Neutrophil (primary cell): ENCODE results near the gene AMOTL1.

ENCODE experiments used
- H3K27ac ChIP-seq: fragments of 200-600 bp; sonication (generic); 2 replicates; pipeline ENCODE4 v1.5.1; 2016; ENCODE audit warnings: mild to moderate bottlenecking, moderate library complexity
- H3K27me3 ChIP-seq: fragments of 200-600 bp; sonication (generic); 2 replicates; pipeline ENCODE4 v1.6.0; 2016; ENCODE audit warnings: mild to moderate bottlenecking
- H3K36me3 ChIP-seq: fragments of 200-600 bp; sonication (generic); 2 replicates; pipeline ENCODE4 v1.5.1; 2017
- H3K4me1 ChIP-seq, 2 experiments: fragments of 200-600 bp in 1 of 2; sonication (generic) in 1 of 2; 1 replicate in 1 of 2; 2 replicates in 1 of 2; pipeline versions ENCODE4 v1.5.1 to v1.6.1; 2013 to 2016; ENCODE audit warnings: low read depth in 1 of 2, low read length in 1 of 2, mild to moderate bottlenecking in 1 of 2, moderate library complexity in 1 of 2; ENCODE audit not compliant: control insufficient read depth in 1 of 2, insufficient read depth in 1 of 2
- H3K4me3 ChIP-seq, 2 experiments: fragments of 200-600 bp in 1 of 2; sonication (generic) in 1 of 2; 1 replicate in 1 of 2; 2 replicates in 1 of 2; pipeline ENCODE4 v1.5.1; 2013 to 2016; ENCODE audit warnings: low read depth in 1 of 2, low read length in 1 of 2, mild to moderate bottlenecking in 1 of 2, moderate library complexity in 1 of 2
- H3K9me3 ChIP-seq: fragments of 200-600 bp; sonication (generic); 2 replicates; pipeline ENCODE4 v1.5.1; 2016
- CTCF ChIP-seq: fragments of 200-600 bp; sonication (generic); IDR thresholded peaks from 2 replicates; pipeline ENCODE4 v1.5.1; 2016; ENCODE audit warnings: antibody characterized with exemption

AMOTL1 gene

GRCh38 chr11:94870422-94870821, 102.3 kb downstream of the AMOTL1 start:
- no peak overlapping the region for H3K4me3 ChIP-seq
- H3K27me3 ChIP-seq = no peaks in the 10 kb centered on the region

GRCh38 chr11:94871491-94872185, 103.5 kb downstream of the AMOTL1 start:
- Histone ChIP-seq H3K36me3 (no peaks in the 10 kb centered on the region), H3K9me3 (no peaks in the 10 kb centered on the region), H3K27ac (no peak overlapping the region), H3K27me3 (no peaks in the 10 kb centered on the region), H3K4me3 (no peak overlapping the region), H3K4me1 (no peaks in the 10 kb centered on the region)
- no peak for TF ChIP-seq CTCF

More at GRCh38 chr11:94870422-94870821, 102.3 kb downstream of the AMOTL1 start:
- Histone ChIP-seq H3K9me3 (no peaks in the 10 kb centered on the region), H3K27ac (no peak overlapping the region), H3K36me3 (no peaks in the 10 kb centered on the region), H3K4me1 (no peaks in the 10 kb centered on the region)
- TF ChIP-seq CTCF = no peak

- H3K27me3 ChIP-seq = no peaks in the 10 kb centered on the region
- H3K27ac ChIP-seq = no peak overlapping the region
- no peak overlapping the region for H3K4me3 ChIP-seq
- H3K36me3 ChIP-seq = no peaks in the 10 kb centered on the region
- H3K9me3 ChIP-seq = no peaks in the 10 kb centered on the region
- H3K4me1 ChIP-seq = no peaks in the 10 kb centered on the region
- TF ChIP-seq CTCF = no peak
Observed at GRCh38 chr11:94873916-94874540, 105.9 kb downstream of the AMOTL1 start.

GRCh38 chr11:94876222-94876621, 108.1 kb downstream of the AMOTL1 start:
- Histone ChIP-seq H3K4me1 (no peaks in the 10 kb centered on the region), H3K27me3 (no peaks in the 10 kb centered on the region), H3K36me3 (no peaks in the 10 kb centered on the region), H3K4me3 (no peak overlapping the region), H3K27ac (no peak overlapping the region), H3K9me3 (no peaks in the 10 kb centered on the region)
- TF ChIP-seq CTCF = no peak

- no peak for TF ChIP-seq CTCF
- H3K27ac ChIP-seq = no peak overlapping the region
- no peaks in the 10 kb centered on the region for H3K9me3 ChIP-seq
- no peaks in the 10 kb centered on the region for H3K27me3 ChIP-seq
- H3K4me3 ChIP-seq = no peak overlapping the region
- no peaks in the 10 kb centered on the region for H3K36me3 ChIP-seq
- no peaks in the 10 kb centered on the region for H3K4me1 ChIP-seq
Observed at GRCh38 chr11:94876645-94877442, 108.7 kb downstream of the AMOTL1 start.
